D721Med (cell line): ENCODE results near the gene SLC11A1.

Experiments
- DNase-seq: peaks from one replicate; pipeline ENCODE4 v3.0.0; 2011; ENCODE audit warnings: low spot score; ENCODE audit not compliant: insufficient read length
- FAIRE-seq: peaks from 2 replicates; lab custom pipeline; 2011; peaks lifted over from hg19 to GRCh38; lab: Jason Lieb, UNC
- TF ChIP-seq, protein P1 (sequence below): IDR thresholded peaks from 2 replicates; pipeline ENCODE4 v1.5.1; 2012; ENCODE audit warnings: mild to moderate bottlenecking, control low read depth; ENCODE audit not compliant: insufficient read depth; ENCODE audit errors: missing control alignments

The SLC11A1 gene

GRCh38 chr2:218428846-218429558, 46.9 kb downstream of the SLC11A1 start:
- no peak for DNase-seq
- no peak for FAIRE-seq
- TF ChIP-seq, protein P1, sequence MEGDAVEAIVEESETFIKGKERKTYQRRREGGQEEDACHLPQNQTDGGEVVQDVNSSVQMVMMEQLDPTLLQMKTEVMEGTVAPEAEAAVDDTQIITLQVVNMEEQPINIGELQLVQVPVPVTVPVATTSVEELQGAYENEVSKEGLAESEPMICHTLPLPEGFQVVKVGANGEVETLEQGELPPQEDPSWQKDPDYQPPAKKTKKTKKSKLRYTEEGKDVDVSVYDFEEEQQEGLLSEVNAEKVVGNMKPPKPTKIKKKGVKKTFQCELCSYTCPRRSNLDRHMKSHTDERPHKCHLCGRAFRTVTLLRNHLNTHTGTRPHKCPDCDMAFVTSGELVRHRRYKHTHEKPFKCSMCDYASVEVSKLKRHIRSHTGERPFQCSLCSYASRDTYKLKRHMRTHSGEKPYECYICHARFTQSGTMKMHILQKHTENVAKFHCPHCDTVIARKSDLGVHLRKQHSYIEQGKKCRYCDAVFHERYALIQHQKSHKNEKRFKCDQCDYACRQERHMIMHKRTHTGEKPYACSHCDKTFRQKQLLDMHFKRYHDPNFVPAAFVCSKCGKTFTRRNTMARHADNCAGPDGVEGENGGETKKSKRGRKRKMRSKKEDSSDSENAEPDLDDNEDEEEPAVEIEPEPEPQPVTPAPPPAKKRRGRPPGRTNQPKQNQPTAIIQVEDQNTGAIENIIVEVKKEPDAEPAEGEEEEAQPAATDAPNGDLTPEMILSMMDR: no peak

- no peak for DNase-seq
- no peak for FAIRE-seq
- TF ChIP-seq, protein P1: no peak
These were observed 48.0 kb downstream of the SLC11A1 start for GRCh38 chr2:218429911-218430692.

DNA sequence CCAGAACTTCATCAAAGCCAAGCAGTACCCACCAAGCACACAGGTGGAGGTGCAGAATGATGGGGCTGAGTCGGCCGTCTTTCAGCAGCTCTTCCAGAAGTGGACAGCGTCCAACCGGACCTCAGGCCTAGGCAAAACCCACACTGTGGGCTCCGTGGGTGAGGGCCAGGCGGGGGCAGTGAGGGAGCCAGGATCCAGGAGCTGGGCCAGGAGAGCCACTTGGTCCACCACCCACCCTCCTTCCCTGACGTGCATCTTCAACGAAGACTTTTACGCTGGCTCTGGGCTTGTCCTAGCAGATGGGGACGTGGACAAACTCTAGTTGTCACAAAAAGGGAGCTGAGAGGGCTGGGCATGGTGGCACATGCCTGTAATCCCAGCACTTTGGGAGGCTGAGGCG, 48.6 kb downstream of the SLC11A1 start:
- no peak for DNase-seq
- FAIRE-seq: no peak
- TF ChIP-seq, protein P1: no peak

DNA sequence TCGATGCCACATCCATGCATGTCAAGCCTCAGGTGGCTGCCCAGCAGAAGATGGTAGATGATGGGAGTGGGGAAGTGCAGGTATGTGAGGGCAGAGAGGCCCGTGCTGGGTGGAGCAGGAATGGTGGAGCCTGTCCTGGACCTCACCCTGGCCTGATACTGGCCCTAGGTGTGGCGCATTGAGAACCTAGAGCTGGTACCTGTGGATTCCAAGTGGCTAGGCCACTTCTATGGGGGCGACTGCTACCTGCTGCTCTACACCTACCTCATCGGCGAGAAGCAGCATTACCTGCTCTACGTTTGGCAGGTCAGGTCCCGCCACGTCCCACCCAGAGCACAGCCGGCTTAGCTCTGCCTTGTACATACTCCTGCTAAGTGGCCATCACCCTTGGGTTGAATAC, 49.8 kb downstream of the SLC11A1 start:
- DNase-seq (no peak), FAIRE-seq (no peak)
- TF ChIP-seq, protein P1: no peak

DNA sequence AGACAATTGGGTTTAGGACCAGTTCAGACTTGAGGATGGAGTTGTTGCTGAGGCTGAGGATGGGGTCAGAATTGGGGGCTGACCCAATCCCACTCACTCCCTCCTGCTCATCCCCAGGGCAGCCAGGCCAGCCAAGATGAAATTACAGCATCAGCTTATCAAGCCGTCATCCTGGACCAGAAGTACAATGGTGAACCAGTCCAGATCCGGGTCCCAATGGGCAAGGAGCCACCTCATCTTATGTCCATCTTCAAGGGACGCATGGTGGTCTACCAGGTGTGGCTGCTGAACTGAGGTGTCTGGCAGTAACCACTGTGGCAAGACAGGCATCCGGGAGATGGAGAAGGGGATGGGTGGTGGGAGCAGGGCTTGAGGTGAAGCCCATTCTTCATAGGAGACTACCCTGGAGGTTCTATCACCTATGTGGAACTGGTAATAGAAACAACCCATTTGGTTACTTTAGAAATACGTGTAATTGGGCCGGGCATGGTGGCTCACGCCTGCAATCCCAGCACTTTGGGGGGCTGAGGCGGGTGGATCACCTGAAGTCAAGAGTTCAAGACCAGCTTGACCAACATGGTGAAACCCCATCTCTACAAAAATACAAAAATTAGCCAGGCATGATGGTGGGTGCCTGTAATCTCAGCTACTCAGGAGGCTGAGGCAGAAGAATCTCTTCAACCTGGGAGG, 50.7 kb downstream of the SLC11A1 start:
- TF ChIP-seq, protein P1: no peak
- DNase-seq (no peak), FAIRE-seq (no peak)

DNA sequence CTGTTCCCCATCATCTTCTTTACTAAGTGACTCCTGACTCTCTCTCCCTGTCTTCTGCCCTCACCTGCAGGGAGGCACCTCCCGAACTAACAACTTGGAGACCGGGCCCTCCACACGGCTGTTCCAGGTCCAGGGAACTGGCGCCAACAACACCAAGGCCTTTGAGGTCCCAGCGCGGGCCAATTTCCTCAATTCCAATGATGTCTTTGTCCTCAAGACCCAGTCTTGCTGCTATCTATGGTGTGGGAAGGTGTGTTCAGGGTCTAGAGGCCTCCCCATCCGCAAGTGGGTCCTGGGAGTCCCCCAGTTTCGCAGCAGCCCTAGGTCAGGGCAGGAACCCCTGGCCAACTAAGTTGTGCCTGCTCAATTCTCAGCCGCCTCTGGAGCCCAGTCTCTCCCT, 52.4 kb downstream of the SLC11A1 start:
- no peak for DNase-seq
- no peak for FAIRE-seq
- TF ChIP-seq, protein P1: no peak
